Endothelial cell (in vitro differentiated cells): ENCODE data around the gene WSB2. TPM values are rescaled to one million over a fixed set of nuclear protein-coding genes. Genes with fewer than 3 reads are reported as not detected.
"Not testable (repeated sequence)": the region's sequence is repeated elsewhere in the genome, so short reads cannot be mapped to it uniquely, and the experiment has no call there.

Experiments used
- DNase-seq: peaks from one replicate; pipeline ENCODE4 v3.0.0; 2021; ENCODE audit warnings: low spot score
- H3K27ac Mint-ChIP-seq: one replicate; pipeline ENCODE4 v1.8.0; 2021; ENCODE audit warnings: mixed read lengths, inconsistent platforms; ENCODE audit not compliant: unreplicated experiment
- H3K27me3 Mint-ChIP-seq: one replicate; pipeline ENCODE4 v1.8.0; 2021; ENCODE audit warnings: mild to moderate bottlenecking, moderate library complexity, mixed read lengths, inconsistent platforms; ENCODE audit not compliant: unreplicated experiment
- H3K36me3 Mint-ChIP-seq: one replicate; pipeline ENCODE4 v1.8.0; 2021; ENCODE audit warnings: mild to moderate bottlenecking, low read depth, mixed read lengths, inconsistent platforms; ENCODE audit not compliant: unreplicated experiment
- H3K4me1 Mint-ChIP-seq: one replicate; pipeline ENCODE4 v1.8.0; 2021; ENCODE audit warnings: mild to moderate bottlenecking, mixed read lengths, inconsistent platforms; ENCODE audit not compliant: unreplicated experiment
- H3K4me3 Mint-ChIP-seq: one replicate; pipeline ENCODE4 v1.8.0; 2021; ENCODE audit warnings: mild to moderate bottlenecking, mixed read lengths, inconsistent platforms; ENCODE audit not compliant: unreplicated experiment
- H3K9me3 Mint-ChIP-seq: one replicate; pipeline ENCODE4 v1.8.0; 2021; ENCODE audit warnings: mixed read lengths, inconsistent platforms; ENCODE audit not compliant: unreplicated experiment
- CTCF ChIP-seq: fragments of 200-600 bp; sonication (generic); IDR thresholded peaks from one replicate; pipeline ENCODE4 v1.5.0; 2021; ENCODE audit warnings: antibody characterized with exemption; ENCODE audit not compliant: unreplicated experiment
- total RNA-seq: library from RNA; stranded (reverse); fragmentation: NEBNext Ultra II Directional; extraction: Animal tissue kit (Norgen Biotek cat#: 25700); gene quantifications from one replicate; pipeline ENCODE4 v1.2.1, GENCODE V29; 2021; ENCODE audit not compliant: unreplicated experiment

WSB2 gene
- total RNA-seq, 1 donor from 2014 or later, result 76.7 TPM

GRCh38 chr12:118029166-118029565 lies 31.8 kb downstream of the WSB2 start:
- Mint-ChIP-seq H3K4me3 (no peak overlapping the region), H3K9me3 (no peaks in the 10 kb centered on the region), H3K27me3 (peaks cover 5% of the 10 kb centered on the region), H3K27ac (no peak overlapping the region), H3K36me3 (peaks cover 16% of the 10 kb centered on the region), H3K4me1 (no peaks in the 10 kb centered on the region)
- TF ChIP-seq CTCF, result no peak
- no peak for DNase-seq

- H3K4me1 Mint-ChIP-seq, result no peaks in the 10 kb centered on the region
- no peaks in the 10 kb centered on the region for H3K9me3 Mint-ChIP-seq
- no peak for TF ChIP-seq CTCF
- H3K4me3 Mint-ChIP-seq, result no peak overlapping the region
- H3K27ac Mint-ChIP-seq, result no peak overlapping the region
- H3K27me3 Mint-ChIP-seq, result peaks cover 5% of the 10 kb centered on the region
- peaks cover 18% of the 10 kb centered on the region for H3K36me3 Mint-ChIP-seq
- DNase-seq, result no peak
These were observed 35.8 kb downstream of the WSB2 start for GRCh38 chr12:118025168-118025567.

- no peaks in the 10 kb centered on the region for H3K4me1 Mint-ChIP-seq
- DNase-seq, result no peak
- H3K27ac Mint-ChIP-seq, result no peak overlapping the region
- no peak for TF ChIP-seq CTCF
- H3K4me3 Mint-ChIP-seq, result no peak overlapping the region
- no peaks in the 10 kb centered on the region for H3K9me3 Mint-ChIP-seq
- H3K36me3 Mint-ChIP-seq, result peaks cover 18% of the 10 kb centered on the region
- H3K27me3 Mint-ChIP-seq, result peaks cover 5% of the 10 kb centered on the region
These were observed 37.6 kb downstream of the WSB2 start for GRCh38 chr12:118023301-118023860.

GRCh38 chr12:118022728-118023109 lies 38.3 kb downstream of the WSB2 start:
- Mint-ChIP-seq H3K4me1 (peaks cover 2% of the 10 kb centered on the region), H3K9me3 (no peaks in the 10 kb centered on the region), H3K4me3 (no peak overlapping the region), H3K27ac (no peak overlapping the region), H3K36me3 (peaks cover 16% of the 10 kb centered on the region), H3K27me3 (peaks cover 9% of the 10 kb centered on the region)
- no peak for DNase-seq
- no peak for TF ChIP-seq CTCF

- DNase-seq, H3K27me3 Mint-ChIP-seq, H3K9me3 Mint-ChIP-seq, H3K4me1 Mint-ChIP-seq, H3K4me3 Mint-ChIP-seq, H3K27ac Mint-ChIP-seq: not testable (repeated sequence)
- H3K36me3 Mint-ChIP-seq, result peaks cover 15% of the 10 kb centered on the region
These were observed 38.8 kb downstream of the WSB2 start for GRCh38 chr12:118022097-118022727.
